ENCODE data around the gene NFKBIA. TPM values are rescaled to one million over a fixed set of nuclear protein-coding genes. Genes with fewer than 3 reads are reported as not detected.
"Not testable (repeated sequence)": the region's sequence is repeated elsewhere in the genome, so short reads cannot be mapped to it uniquely, and the experiment has no call there.

NFKBIA gene
- total RNA-seq, 2 donors from 2014 or later = 1,092 to 1,804 TPM

GRCh38 chr14:35403603-35404448 lies 723 bp downstream of the NFKBIA start:
- peak; percentile 74 to 79 for ATAC-seq
- H3K4me1 Mint-ChIP-seq (ENCODE audit: low read depth in 2 of 2) = peaks cover 54 to 60% of the 10 kb centered on the region in 2 donors

GRCh38 chr14:35403114-35403602 lies 1.4 kb downstream of the NFKBIA start:
- Mint-ChIP-seq H3K4me1 (ENCODE audit: low read depth in 2 of 2) (peaks cover 58 to 66% of the 10 kb centered on the region in 2 donors), H3K27me3 (no peaks in the 10 kb centered on the region), H3K36me3 (peaks cover 36% of the 10 kb centered on the region), H3K4me3 (peak overlapping the region; percentile 94), H3K27ac (peak overlapping the region; percentile 98 to 99), H3K9me3 (no peaks in the 10 kb centered on the region)
- ATAC-seq = no peak
- peak; percentile 75 for DNase-seq (ENCODE audit: low spot score)

More at GRCh38 chr14:35403603-35404448, 723 bp downstream of the NFKBIA start:
- DNase-seq (ENCODE audit: low spot score) = peak; percentile 97
- Mint-ChIP-seq H3K27ac (peak overlapping the region; percentile 98 to 99), H3K9me3 (no peaks in the 10 kb centered on the region), H3K27me3 (no peaks in the 10 kb centered on the region), H3K36me3 (peaks cover 36% of the 10 kb centered on the region), H3K4me3 (peak overlapping the region; percentile 98)

GRCh38 chr14:35402323-35403113 lies 2.0 kb downstream of the NFKBIA start:
- Mint-ChIP-seq H3K27ac (peak overlapping the region; percentile 98 to 99), H3K36me3 (peaks cover 36% of the 10 kb centered on the region), H3K4me1 (ENCODE audit: low read depth in 2 of 2) (peaks cover 62 to 70% of the 10 kb centered on the region in 2 donors), H3K9me3 (no peaks in the 10 kb centered on the region), H3K27me3 (no peaks in the 10 kb centered on the region), H3K4me3 (peak overlapping the region; percentile 94)
- DNase-seq (ENCODE audit: low spot score) = no peak
- no peak for ATAC-seq

- H3K4me1 Mint-ChIP-seq (ENCODE audit: low read depth in 2 of 2) = peaks cover 63 to 67% of the 10 kb centered on the region in 2 donors
- ATAC-seq (no peak), DNase-seq (ENCODE audit: low spot score) (no peak)
- H3K27ac Mint-ChIP-seq = peak overlapping the region; percentile 98 to 99
- H3K27me3 Mint-ChIP-seq = no peaks in the 10 kb centered on the region
- H3K9me3 Mint-ChIP-seq = no peaks in the 10 kb centered on the region
- peak overlapping the region; percentile 94 for H3K4me3 Mint-ChIP-seq
- H3K36me3 Mint-ChIP-seq = peaks cover 36% of the 10 kb centered on the region
Observed at GRCh38 chr14:35401422-35402265, 2.9 kb downstream of the NFKBIA start.

GRCh38 chr14:35400648-35401421 lies 3.7 kb downstream of the NFKBIA start:
- H3K27ac Mint-ChIP-seq = peak overlapping the region; percentile 98 to 99
- no peaks in the 10 kb centered on the region for H3K27me3 Mint-ChIP-seq
- peak overlapping the region; percentile 94 for H3K4me3 Mint-ChIP-seq
- H3K36me3 Mint-ChIP-seq = peaks cover 36% of the 10 kb centered on the region
- no peak for ATAC-seq
- H3K9me3 Mint-ChIP-seq = no peaks in the 10 kb centered on the region
- peaks cover 54 to 59% of the 10 kb centered on the region in 2 donors for H3K4me1 Mint-ChIP-seq (ENCODE audit: low read depth in 2 of 2)
- peak; percentile 73 for DNase-seq (ENCODE audit: low spot score)

- Mint-ChIP-seq H3K4me3 (peak overlapping the region; percentile 61), H3K9me3 (no peaks in the 10 kb centered on the region), H3K4me1 (ENCODE audit: low read depth in 2 of 2) (peaks cover 50 to 51% of the 10 kb centered on the region in 2 donors), H3K27me3 (no peaks in the 10 kb centered on the region), H3K27ac (peak overlapping the region; percentile 98 to 99), H3K36me3 (peaks cover 32% of the 10 kb centered on the region)
- peak in 1 of 2 donors; percentile 1 for ATAC-seq
- no peak for DNase-seq (ENCODE audit: low spot score)
Observed at GRCh38 chr14:35399083-35399937, 5.2 kb downstream of the NFKBIA start.

GRCh38 chr14:35398071-35398584 lies 6.4 kb downstream of the NFKBIA start:
- no peaks in the 10 kb centered on the region for H3K27me3 Mint-ChIP-seq
- H3K4me1 Mint-ChIP-seq (ENCODE audit: low read depth in 2 of 2) = peaks cover 50% of the 10 kb centered on the region in 2 donors
- peaks cover 26% of the 10 kb centered on the region for H3K36me3 Mint-ChIP-seq
- DNase-seq (ENCODE audit: low spot score) = no peak
- no peaks in the 10 kb centered on the region for H3K9me3 Mint-ChIP-seq
- ATAC-seq = no peak
- H3K27ac Mint-ChIP-seq = peak overlapping the region; percentile 98 to 99
- H3K4me3 Mint-ChIP-seq = peak overlapping the region; percentile 61

- H3K27me3 Mint-ChIP-seq = not testable (repeated sequence)
Observed at GRCh38 chr14:35396610-35397009, 7.9 kb downstream of the NFKBIA start.

GRCh38 chr14:35395283-35395682 lies 9.3 kb downstream of the NFKBIA start:
- peak overlapping the region in 1 of 2 donors; percentile 99 for H3K27ac Mint-ChIP-seq

More at GRCh38 chr14:35396610-35397009, 7.9 kb downstream of the NFKBIA start:
- not testable (repeated sequence) for DNase-seq (ENCODE audit: low spot score); H3K4me3 Mint-ChIP-seq; ATAC-seq; H3K9me3 Mint-ChIP-seq
- H3K27ac Mint-ChIP-seq = peak overlapping the region; percentile 60 to 99
- H3K36me3 Mint-ChIP-seq = peaks cover 10% of the 10 kb centered on the region
- peaks cover 40 to 41% of the 10 kb centered on the region in 2 donors for H3K4me1 Mint-ChIP-seq (ENCODE audit: low read depth in 2 of 2)

GRCh38 chr14:35394326-35395013 lies 10.1 kb downstream of the NFKBIA start:
- H3K27ac Mint-ChIP-seq = peak overlapping the region in 1 of 2 donors; percentile 67
- no peaks in the 10 kb centered on the region for H3K27me3 Mint-ChIP-seq
- DNase-seq (ENCODE audit: low spot score) (no peak), ATAC-seq (no peak)
- H3K4me3 Mint-ChIP-seq = no peak overlapping the region
- H3K9me3 Mint-ChIP-seq = no peaks in the 10 kb centered on the region
- H3K36me3 Mint-ChIP-seq = no peaks in the 10 kb centered on the region
- peaks cover 30 to 37% of the 10 kb centered on the region in 2 donors for H3K4me1 Mint-ChIP-seq (ENCODE audit: low read depth in 2 of 2)

More at GRCh38 chr14:35395283-35395682, 9.3 kb downstream of the NFKBIA start:
- no peak for DNase-seq (ENCODE audit: low spot score)
- H3K36me3 Mint-ChIP-seq = no peaks in the 10 kb centered on the region
- no peaks in the 10 kb centered on the region for H3K9me3 Mint-ChIP-seq
- H3K4me1 Mint-ChIP-seq (ENCODE audit: low read depth in 2 of 2) = peaks cover 30 to 40% of the 10 kb centered on the region in 2 donors
- ATAC-seq = no peak
- no peaks in the 10 kb centered on the region for H3K27me3 Mint-ChIP-seq
- H3K4me3 Mint-ChIP-seq = no peak overlapping the region

- Mint-ChIP-seq H3K27me3 (no peaks in the 10 kb centered on the region), H3K36me3 (no peaks in the 10 kb centered on the region), H3K27ac (peak overlapping the region in 1 of 2 donors; percentile 67), H3K4me3 (no peak overlapping the region), H3K4me1 (ENCODE audit: low read depth in 2 of 2) (peaks cover 23 to 31% of the 10 kb centered on the region in 2 donors), H3K9me3 (no peaks in the 10 kb centered on the region)
- no peak for ATAC-seq
- no peak for DNase-seq (ENCODE audit: low spot score)
Observed at GRCh38 chr14:35393826-35394225, 10.7 kb downstream of the NFKBIA start.

Data from natural killer cell treated with Interleukin-12 subunit alpha and Interleukin-12 subunit beta and Interleukin-15 and Interleukin-18, amount 100 ng/mL, for 72 hours (primary cell).